ENCODE measurements around the gene EEF1AKMT1. TPM values are rescaled to one million over a fixed set of nuclear protein-coding genes. Genes with fewer than 3 reads are reported as not detected.

The EEF1AKMT1 gene
- total and polyA plus RNA-seq, 4 donors, result 4.2 to 11.2 (median 4.9) TPM

- TF ChIP-seq RAD21 (IDR thresholded peaks at IDR 0.05) (no peak), ATF3 (IDR thresholded peaks at IDR 0.05) (no peak), FOXA2 (IDR thresholded peaks at IDR 0.05) (no peak), JUND (IDR thresholded peaks at IDR 0.05) (no peak), HNF4A (conservative IDR thresholded peaks at IDR 0.05) (no peak), REST (IDR thresholded peaks at IDR 0.05) (no peak), TAF1 (conservative IDR thresholded peaks at IDR 0.05) (no peak), MAX (IDR thresholded peaks at IDR 0.05) (no peak), FOXA1 (IDR thresholded peaks at IDR 0.05) (no peak), NR2F2 (IDR thresholded peaks at IDR 0.05) (no peak), YY1 (IDR thresholded peaks at IDR 0.05) (no peak), HNF4G (IDR thresholded peaks at IDR 0.05) (no peak), GABPA (IDR thresholded peaks at IDR 0.05 in 1 of 2, conservative IDR thresholded peaks at IDR 0.05 in 1 of 2) (no peak), CTCF (IDR thresholded peaks at IDR 0.05; ENCODE audit: low read depth, low read length, missing input control) (no peak), RXRA (IDR thresholded peaks at IDR 0.05) (no peak), EGR1 (IDR thresholded peaks at IDR 0.05; ENCODE audit: low read depth in 2 of 2) (no peak)
- no peak overlapping the region for H3K9ac ChIP-seq (ENCODE audit: low read depth in 1 of 2, low read length in 2 of 2)
- H3K4me1 ChIP-seq (ENCODE audit: control insufficient read depth in 4 of 4, insufficient read depth in 4 of 4, low read length in 3 of 4), result peaks cover 4 to 13% (median 10%) of the 10 kb centered on the region in 4 donors
These were observed 67.1 kb downstream of the EEF1AKMT1 start for GRCh38 chr13:20706661-20707060.

GRCh38 chr13:20704459-20705069, 69.2 kb downstream of the EEF1AKMT1 start:
- no peak overlapping the region for H3K27ac ChIP-seq (ENCODE audit: low read depth in 1 of 2, low read length in 2 of 2)
- H3K9me3 ChIP-seq (ENCODE audit: control insufficient read depth in 4 of 4, low read length in 3 of 4), result no peaks in the 10 kb centered on the region
- TF ChIP-seq YY1 (IDR thresholded peaks at IDR 0.05), result no peak
- no peak for TF ChIP-seq JUND (IDR thresholded peaks at IDR 0.05)
- TF ChIP-seq FOXA2 (IDR thresholded peaks at IDR 0.05), result no peak
- no peak for TF ChIP-seq CTCF (IDR thresholded peaks at IDR 0.05; ENCODE audit: low read depth, low read length, missing input control)
- no peak for TF ChIP-seq REST (IDR thresholded peaks at IDR 0.05)
- no peak for TF ChIP-seq NR2F2 (IDR thresholded peaks at IDR 0.05)
- TF ChIP-seq MAX (IDR thresholded peaks at IDR 0.05), result no peak
- no peak for TF ChIP-seq TAF1 (conservative IDR thresholded peaks at IDR 0.05)
- no peak for TF ChIP-seq FOXA1 (IDR thresholded peaks at IDR 0.05)
- no peak for TF ChIP-seq EGR1 (IDR thresholded peaks at IDR 0.05; ENCODE audit: low read depth in 2 of 2)
- no peaks in the 10 kb centered on the region for H3K36me3 ChIP-seq (ENCODE audit: control insufficient read depth in 4 of 4, insufficient read depth in 3 of 4, low read depth in 1 of 4, low read length in 3 of 4)
- DNase-seq (ENCODE audit: low spot score), result no peak
- peaks cover 0 to 10% (median 0%) of the 10 kb centered on the region in 4 donors for H3K27me3 ChIP-seq (ENCODE audit: control insufficient read depth in 4 of 4, insufficient read depth in 4 of 4, low read length in 3 of 4)
- 28% methylated on average over 20 of the region's 20 CpGs for WGBS
- H3K4me1 ChIP-seq (ENCODE audit: control insufficient read depth in 4 of 4, insufficient read depth in 4 of 4, low read length in 3 of 4), result peaks cover 4 to 13% (median 10%) of the 10 kb centered on the region in 4 donors
- peak overlapping the region in 1 of 3 donors; percentile 74 for H3K4me3 ChIP-seq (ENCODE audit: low read depth in 1 of 3, low read length in 3 of 3)
- H3K9ac ChIP-seq (ENCODE audit: low read depth in 1 of 2, low read length in 2 of 2), result no peak overlapping the region

More at GRCh38 chr13:20706661-20707060, 67.1 kb downstream of the EEF1AKMT1 start:
- no peaks in the 10 kb centered on the region for H3K9me3 ChIP-seq (ENCODE audit: control insufficient read depth in 4 of 4, low read length in 3 of 4)
- no peak for DNase-seq (ENCODE audit: low spot score)
- H3K4me3 ChIP-seq (ENCODE audit: low read depth in 1 of 3, low read length in 3 of 3), result no peak overlapping the region
- no peak overlapping the region for H3K27ac ChIP-seq (ENCODE audit: low read depth in 1 of 2, low read length in 2 of 2)
- peaks cover 0 to 2% (median 0%) of the 10 kb centered on the region in 4 donors for H3K27me3 ChIP-seq (ENCODE audit: control insufficient read depth in 4 of 4, insufficient read depth in 4 of 4, low read length in 3 of 4)
- WGBS, result 95% methylated on average over 5 of the region's 5 CpGs
- no peaks in the 10 kb centered on the region for H3K36me3 ChIP-seq (ENCODE audit: control insufficient read depth in 4 of 4, insufficient read depth in 3 of 4, low read depth in 1 of 4, low read length in 3 of 4)

Data from liver (tissue), 9 donors.